22Rv1 (cell line): ENCODE results near the gene RAD52.

Source experiments
- CTCF ChIP-seq: fragments of 450-650 bp; IDR thresholded peaks from 2 replicates; pipeline ENCODE4 v1.5.1; 2017; ENCODE audit warnings: mild to moderate bottlenecking
- ZFX ChIP-seq: fragments of 450-650 bp; IDR thresholded peaks from 2 replicates; pipeline ENCODE4 v1.6.1; 2017; ENCODE audit warnings: antibody characterized with exemption, borderline replicate concordance

GRCh38 chr12:997505-997904, 48.0 kb upstream of the RAD52 start:
- no peak for TF ChIP-seq CTCF
- TF ChIP-seq ZFX, result no peak
